Stimulated activated CD8-positive, alpha-beta memory T cell treated with anti-CD3 and anti-CD28 coated beads, Interleukin-4, amount 100 ng/mL, for 4 hours (primary cell): ENCODE measurements around the gene AP2A2.

ENCODE experiments used
- DNase-seq, 2 donors: peaks; one replicate each; pipeline ENCODE4 v3.0.0-alpha.2; 2020; ENCODE audit warnings: low read depth in 2 of 2, low spot score in 1 of 2

AP2A2 gene

GRCh38 chr11:924406-925157, 1.1 kb upstream of the AP2A2 start:
- DNase-seq = no peak

GRCh38 chr11:925158-925495, 543 bp upstream of the AP2A2 start:
- no peak for DNase-seq

GRCh38 chr11:926341-926916, 759 bp downstream of the AP2A2 start:
- DNase-seq = no peak

- DNase-seq = no peak
Observed at GRCh38 chr11:927871-928270, 2.2 kb downstream of the AP2A2 start.

GRCh38 chr11:928786-929185, 3.1 kb downstream of the AP2A2 start:
- no peak for DNase-seq

GRCh38 chr11:929405-929804, 3.7 kb downstream of the AP2A2 start:
- no peak for DNase-seq

- no peak for DNase-seq
Observed at GRCh38 chr11:931385-931784, 5.7 kb downstream of the AP2A2 start.

- DNase-seq = no peak
Observed at GRCh38 chr11:932435-932834, 6.8 kb downstream of the AP2A2 start.

GRCh38 chr11:933142-933851, 7.6 kb downstream of the AP2A2 start:
- DNase-seq = no peak

GRCh38 chr11:933936-934335, 8.3 kb downstream of the AP2A2 start:
- DNase-seq = no peak

- no peak for DNase-seq
Observed at GRCh38 chr11:934527-934926, 8.9 kb downstream of the AP2A2 start.

- no peak for DNase-seq
Observed at GRCh38 chr11:936199-936598, 10.5 kb downstream of the AP2A2 start.

- no peak for DNase-seq
Observed at GRCh38 chr11:937841-938261, 12.2 kb downstream of the AP2A2 start.

GRCh38 chr11:940496-941135, 14.9 kb downstream of the AP2A2 start:
- no peak for DNase-seq

- no peak for DNase-seq
Observed at GRCh38 chr11:942823-943222, 17.2 kb downstream of the AP2A2 start.

- no peak for DNase-seq
Observed at GRCh38 chr11:944711-945470, 19.2 kb downstream of the AP2A2 start.

- DNase-seq = no peak
Observed at GRCh38 chr11:945986-946385, 20.3 kb downstream of the AP2A2 start.

GRCh38 chr11:947744-948143, 22.1 kb downstream of the AP2A2 start:
- DNase-seq = no peak

- no peak for DNase-seq
Observed at GRCh38 chr11:951507-951906, 25.8 kb downstream of the AP2A2 start.

GRCh38 chr11:952406-953385, 27.0 kb downstream of the AP2A2 start:
- no peak for DNase-seq
